Kidney tubule cell (primary cell): Measurements from ENCODE around the gene RAB11FIP2.
A peak's percentile ranks its signal among the peaks of the same experiment; 100 is the strongest.

Source experiments
- DNase-seq: peaks from one replicate; pipeline ENCODE4 v3.0.0-alpha.2; 2018; ENCODE audit warnings: low spot score

Gene RAB11FIP2

DNA sequence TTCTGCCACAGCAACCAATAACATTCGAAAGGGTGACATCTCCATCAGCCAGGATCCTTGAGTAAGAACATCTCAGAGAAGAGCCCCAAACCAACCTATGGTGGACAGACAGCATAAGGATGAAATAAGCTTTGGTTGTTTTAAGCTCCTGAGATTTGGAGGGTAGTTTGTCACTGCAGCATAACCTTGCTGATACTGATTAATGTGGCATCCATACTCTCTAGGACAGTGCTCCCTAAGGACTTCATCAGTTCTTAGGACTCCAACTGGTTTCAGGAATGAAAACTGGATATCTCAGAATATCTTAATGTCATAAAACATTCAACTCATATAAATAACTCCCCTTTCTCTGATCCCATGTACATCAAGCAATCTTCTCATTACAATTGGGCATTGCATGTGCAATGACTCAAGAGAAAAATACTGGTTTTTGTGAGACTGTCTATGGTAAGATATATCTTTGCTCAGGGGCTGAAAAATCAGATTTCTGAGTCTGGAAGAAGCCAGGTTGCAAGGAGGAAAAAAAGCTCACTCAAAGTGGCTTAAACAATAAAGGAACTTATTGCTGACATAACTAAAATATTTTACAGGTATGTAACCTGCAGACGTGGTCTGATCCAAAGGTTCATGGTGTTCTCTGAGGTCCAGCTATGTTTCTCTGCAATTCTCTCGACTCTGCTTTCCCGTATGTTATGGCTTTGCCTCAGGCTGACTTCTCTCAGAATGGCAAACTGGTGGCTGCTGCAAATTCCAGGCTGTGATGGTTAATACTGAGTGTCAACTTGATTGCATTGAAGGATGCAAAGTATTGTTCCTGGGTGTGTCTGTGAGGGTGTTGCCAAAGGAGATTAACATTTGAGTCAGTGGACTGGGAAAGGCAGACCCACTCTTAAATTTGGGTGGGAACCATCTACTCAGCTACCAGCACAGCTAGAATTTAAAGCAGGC, 65.7 kb downstream of the RAB11FIP2 start:
- DNase-seq, result no peak

DNA sequence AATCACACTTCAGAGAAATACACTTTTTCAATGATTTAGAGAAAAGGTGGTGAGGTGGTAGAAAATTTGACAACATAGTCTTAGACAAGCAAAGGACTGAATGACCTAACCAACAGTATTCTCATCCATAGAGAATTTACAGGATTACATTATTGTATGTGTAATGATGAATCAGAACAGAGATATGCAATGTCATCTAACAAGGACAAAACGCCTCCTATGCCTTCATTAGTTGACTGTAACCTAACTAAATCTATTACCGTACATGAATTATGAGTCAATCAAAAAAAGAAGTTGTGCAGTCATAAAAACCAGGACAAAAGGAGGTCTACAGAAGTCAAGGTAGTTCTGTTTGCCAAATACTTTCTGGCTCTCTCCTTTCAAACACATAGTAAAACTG, 66.5 kb downstream of the RAB11FIP2 start:
- DNase-seq, result peak; percentile 89

DNA sequence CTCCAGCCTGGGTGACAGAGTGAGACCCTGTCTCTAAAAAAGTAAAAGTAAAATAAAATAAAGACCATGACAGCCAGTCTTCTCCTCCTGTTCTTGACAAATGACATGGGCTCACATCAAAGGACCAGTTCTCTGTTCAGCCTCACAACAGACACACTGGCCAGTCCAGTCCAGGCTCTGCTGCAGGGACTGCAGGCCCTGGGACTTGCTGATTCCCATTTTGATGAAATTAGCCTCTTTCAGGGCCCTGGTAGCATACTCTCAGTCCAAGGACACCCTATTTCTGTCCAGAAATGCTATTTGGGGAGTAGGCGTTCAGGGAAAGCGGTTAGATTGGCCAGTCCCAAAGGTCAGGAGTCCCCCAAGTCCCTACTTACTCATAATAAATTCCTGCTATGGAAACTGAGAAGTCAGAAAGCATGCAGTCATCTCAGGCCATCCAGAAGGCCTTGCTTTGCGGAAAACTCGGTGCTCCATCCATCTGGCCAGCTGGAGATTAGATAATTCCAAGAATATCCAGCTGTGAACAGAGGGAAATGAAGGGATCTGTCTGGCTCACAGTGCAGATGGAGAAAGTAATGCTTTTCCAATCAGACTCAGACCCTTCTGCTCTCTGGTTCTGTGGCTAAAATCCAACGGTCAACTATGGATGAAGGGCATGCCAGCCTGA, 74.4 kb downstream of the RAB11FIP2 start:
- no peak for DNase-seq

DNA sequence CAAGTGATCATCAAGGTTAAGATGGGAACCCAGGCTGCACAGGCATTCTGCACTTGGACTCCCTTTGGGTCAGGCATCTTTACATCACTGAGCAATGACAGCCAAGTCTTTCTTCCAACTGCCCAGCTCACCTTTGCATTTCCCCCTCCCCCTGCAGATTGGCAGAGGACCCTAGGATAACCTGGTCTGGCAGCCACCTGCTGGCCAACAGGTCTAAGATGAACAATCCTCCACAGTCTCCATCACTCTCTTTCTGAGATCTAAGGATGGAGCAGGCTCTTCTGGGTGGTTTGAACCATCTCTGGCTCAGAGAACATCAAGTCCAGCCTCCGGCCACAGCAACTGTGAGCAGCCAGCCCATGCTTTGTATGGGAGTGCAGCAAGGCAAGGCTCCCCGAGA, 75.8 kb downstream of the RAB11FIP2 start:
- DNase-seq, result no peak

DNA sequence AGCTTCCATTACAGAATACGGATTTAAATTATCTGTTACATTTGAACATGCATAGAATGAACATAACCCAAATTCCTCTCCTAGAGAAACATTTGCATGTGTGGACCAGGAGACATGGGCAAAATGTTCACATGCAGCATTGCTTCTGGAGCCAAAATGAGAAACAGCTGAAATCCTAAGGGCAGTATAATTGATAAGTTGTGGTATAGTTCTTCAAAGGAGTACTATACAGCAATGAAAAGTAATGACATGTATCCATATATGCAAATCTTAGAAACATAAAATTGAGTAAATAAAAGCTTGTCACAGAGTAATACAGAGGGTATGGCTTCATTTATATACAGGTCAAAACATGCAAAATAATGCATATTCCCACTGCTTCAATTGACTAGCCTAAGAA, 77.1 kb downstream of the RAB11FIP2 start:
- no peak for DNase-seq

DNA sequence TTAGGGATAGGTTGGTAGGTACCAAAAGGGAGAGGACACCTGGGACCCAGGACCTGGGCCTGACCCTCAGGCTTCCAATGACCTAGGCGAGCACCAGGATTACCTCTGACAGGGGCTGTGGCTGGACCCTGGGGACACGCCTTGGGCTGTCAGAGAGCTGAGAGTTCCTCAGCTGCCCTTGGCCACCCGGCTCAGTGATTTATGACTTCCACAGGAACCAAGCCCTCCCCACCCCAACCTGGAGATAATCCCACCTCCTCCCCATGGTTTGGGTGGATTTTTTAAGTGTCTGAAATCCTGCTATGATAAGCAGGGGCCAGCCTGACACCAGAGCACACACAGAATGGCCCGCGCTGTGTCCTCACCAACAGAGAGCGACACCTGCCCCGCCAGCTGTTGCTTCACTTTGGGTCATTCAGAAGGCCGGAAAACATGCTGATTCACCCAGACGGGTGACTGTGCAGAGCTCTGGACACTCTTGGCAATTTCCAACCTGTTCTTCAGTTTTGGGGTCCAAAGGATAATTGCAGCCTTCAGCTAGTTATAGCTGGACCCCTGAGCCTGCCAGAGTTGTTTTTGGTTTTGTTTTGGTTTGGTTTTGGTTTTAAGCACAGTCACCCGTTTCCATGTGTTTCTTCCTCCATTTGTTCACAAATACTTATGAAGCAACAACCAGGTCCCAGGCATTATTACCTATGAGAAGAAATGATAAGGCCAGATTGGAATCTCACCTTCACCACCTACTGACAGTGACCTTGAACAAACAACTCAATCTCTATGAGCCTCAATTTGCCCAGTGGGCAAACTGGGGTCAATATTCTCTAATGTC, 78.2 kb downstream of the RAB11FIP2 start:
- DNase-seq, result no peak

DNA sequence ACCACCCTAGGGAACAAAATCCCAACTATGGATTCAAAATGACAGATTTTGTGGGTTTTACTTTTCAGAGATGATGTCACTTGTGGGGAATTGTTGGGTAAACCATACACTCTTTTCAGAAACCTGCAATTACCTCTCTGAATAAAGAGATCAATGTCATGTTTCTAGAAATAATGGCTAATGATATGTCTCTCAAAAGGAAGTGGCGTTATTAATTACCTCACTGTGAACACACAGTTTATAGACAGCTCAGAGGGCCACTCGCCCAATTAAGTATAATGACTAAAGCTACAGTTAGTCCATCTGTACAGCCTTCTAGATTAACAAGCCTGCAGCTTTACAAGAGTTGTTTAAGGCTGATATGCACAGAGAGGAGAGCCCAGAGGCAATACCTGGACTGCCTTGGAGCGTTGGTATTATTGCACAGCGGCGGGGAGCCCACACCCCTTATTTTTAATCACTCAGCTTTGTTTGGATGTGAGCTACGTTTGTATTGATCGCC, 79.5 kb downstream of the RAB11FIP2 start:
- DNase-seq, result no peak

DNA sequence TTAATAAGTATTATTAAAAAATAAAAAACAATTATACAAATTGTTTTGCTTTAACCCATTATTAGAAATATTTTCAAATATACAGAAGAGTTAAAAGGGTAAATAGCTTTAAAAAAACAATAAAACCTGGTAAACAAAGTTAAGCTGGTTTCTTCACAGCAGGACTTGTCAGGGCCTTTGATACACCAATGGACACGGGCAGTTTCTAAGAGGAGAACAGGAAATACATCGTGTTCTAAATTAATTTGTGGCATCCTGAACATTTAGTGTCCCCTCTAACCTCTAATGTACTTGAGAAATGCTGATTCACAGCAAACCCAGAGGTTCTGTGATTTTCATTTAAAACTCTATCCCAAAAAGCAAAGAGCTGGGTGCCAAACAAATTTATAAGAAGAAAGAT, 80.8 kb downstream of the RAB11FIP2 start:
- DNase-seq, result no peak

DNA sequence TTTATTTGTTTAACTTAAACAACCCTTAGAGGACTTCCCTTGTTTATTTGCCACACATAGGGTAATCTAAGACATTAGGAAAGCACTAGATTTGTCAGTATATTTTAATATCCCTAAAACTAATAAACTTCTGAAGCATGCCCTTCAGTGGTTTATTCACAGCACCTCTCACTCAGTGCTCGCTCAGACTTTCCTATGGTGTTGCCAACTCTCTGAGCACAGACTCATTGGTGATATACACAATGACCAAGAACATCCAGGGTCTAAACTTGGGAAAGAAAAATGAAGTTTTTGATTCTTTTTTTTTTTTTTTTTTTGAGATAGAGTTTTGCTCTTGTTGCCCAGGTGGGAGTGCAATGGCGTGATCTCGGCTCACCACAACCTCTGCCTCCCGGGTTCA, 82.2 kb downstream of the RAB11FIP2 start:
- DNase-seq, result no peak

DNA sequence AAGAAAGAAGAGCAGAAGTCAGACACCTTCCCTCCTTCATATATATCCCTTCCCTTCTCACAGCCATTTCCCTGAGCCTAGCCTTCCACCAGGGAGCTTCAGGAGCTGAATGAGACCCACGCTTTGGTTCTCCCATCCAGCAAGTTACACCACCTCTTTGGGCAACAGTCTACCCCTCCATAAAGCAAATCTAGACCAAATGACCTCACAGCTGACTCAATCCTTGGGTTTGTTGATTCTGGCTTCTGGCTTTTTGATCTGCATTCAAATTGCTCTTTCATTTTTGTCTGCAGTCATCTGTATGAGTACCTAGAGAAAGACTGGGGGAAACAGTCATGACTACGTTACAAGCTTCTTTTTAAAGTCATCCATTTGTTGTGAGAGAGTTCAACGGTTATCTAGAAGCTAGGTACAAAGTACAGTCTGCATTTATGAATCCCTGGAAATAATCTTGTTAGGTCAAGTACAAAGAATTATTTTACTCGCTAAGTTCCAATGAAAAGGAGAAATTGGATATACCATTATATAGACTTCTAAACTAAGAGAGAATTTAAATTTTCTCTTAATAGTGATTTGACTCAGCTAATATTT, 86.3 kb downstream of the RAB11FIP2 start:
- peak; percentile 44 for DNase-seq

DNA sequence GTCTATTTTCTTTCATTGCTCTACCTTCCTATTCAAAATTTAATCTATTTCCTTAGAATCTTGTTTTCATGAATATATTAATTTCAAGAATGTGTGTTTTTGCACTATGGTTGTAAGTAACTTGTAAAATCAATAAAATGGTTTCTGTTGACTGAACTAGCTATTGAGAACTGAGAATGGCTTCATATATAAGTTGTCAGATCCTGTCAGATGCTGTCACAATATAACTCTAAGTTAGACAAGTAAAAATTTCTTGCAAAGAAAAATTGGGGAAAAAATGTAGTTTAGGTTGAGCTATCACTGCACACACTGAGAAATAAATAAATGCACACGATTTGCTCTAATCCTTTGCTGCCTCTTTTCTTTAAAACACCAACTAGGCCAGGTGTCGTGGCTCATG, 89.8 kb downstream of the RAB11FIP2 start:
- DNase-seq, result no peak

DNA sequence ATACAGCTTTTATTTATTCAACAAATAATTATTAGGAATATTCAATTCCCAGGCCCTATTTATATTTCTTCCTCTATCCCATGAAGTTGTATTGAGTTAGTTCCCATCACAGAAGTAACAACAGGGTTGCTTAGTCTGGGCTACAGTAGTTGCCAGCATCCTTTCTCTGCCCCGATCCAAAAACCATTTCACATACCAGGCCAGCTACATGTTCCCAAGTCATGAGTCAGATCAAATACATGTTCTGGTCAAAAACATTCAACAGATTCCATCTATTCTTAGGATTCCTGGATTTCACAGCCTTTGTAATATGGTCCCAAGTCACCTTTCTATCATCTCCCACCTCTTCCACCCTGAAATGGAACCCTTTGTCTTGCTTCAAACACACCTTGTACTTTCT, 91.6 kb downstream of the RAB11FIP2 start:
- no peak for DNase-seq
